ENCODE measurements around the gene SLC44A1. TPM values are rescaled to one million over a fixed set of nuclear protein-coding genes. Genes with fewer than 3 reads are reported as not detected.

The SLC44A1 gene
- total RNA-seq, 1 donor from 2014 or later = 13.9 TPM

DNA sequence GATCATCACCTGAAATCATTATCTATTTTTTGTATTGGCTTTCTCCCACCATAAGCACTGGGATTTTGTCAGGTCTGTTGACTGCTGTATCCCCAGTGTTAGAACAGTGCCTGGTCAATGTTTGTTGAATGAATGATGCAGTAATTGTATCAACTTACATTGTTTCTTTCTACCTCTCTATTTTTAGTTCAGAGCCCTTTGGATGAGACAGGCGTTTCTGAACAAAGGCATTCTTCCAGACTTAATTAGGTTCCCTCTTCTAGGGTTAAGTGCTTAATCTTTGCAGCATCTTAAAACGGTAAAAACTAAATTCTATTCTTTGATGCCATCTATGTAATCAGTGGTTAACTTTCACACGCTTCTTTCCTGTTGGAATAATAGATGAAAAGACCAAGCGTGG lies 26.3 kb downstream of the SLC44A1 start:
- Mint-ChIP-seq H3K27me3 (ENCODE audit: low read depth) (no peaks in the 10 kb centered on the region), H3K4me3 (no peak overlapping the region), H3K36me3 (ENCODE audit: low read depth) (no peaks in the 10 kb centered on the region), H3K9me3 (peaks cover under 1% of the 10 kb centered on the region), H3K27ac (ENCODE audit: unreplicated experiment) (no peak overlapping the region), H3K4me1 (peaks cover 6% of the 10 kb centered on the region)
- no peak for TF ChIP-seq CTCF (conservative IDR thresholded peaks at IDR 0.05)
- DNase-seq (ENCODE audit: low read depth, low spot score) = no peak

- H3K27me3 Mint-ChIP-seq (ENCODE audit: low read depth) = no peaks in the 10 kb centered on the region
Observed at GRCh38 chr9:105273731-105274130, 29.3 kb downstream of the SLC44A1 start.

DNA sequence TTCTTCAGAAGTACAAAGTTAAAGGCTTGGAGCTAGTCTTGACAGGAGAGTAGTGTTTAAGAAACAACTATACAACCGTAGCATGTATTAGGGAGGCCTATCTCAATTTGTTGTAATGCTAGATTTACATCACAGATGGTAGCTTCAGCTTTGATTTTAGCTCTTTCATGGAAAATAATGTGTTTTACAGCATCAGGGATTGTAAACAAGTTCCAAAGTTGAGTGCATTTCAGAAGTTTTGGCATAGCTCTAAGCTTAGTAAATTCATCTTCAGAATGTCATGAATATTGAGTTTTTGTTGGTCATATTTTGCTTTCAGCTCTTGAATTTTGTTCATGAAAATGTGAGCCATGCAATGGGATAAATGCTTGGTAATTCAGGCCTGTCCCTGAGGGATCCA lies 30.7 kb downstream of the SLC44A1 start:
- H3K4me3 Mint-ChIP-seq = no peak overlapping the region
- no peak for DNase-seq (ENCODE audit: low read depth, low spot score)
- H3K27ac Mint-ChIP-seq (ENCODE audit: unreplicated experiment) = no peak overlapping the region
- peaks cover 6% of the 10 kb centered on the region for H3K4me1 Mint-ChIP-seq
- TF ChIP-seq CTCF (conservative IDR thresholded peaks at IDR 0.05) = no peak
- H3K27me3 Mint-ChIP-seq (ENCODE audit: low read depth) = no peaks in the 10 kb centered on the region
- H3K9me3 Mint-ChIP-seq = no peaks in the 10 kb centered on the region
- H3K36me3 Mint-ChIP-seq (ENCODE audit: low read depth) = no peaks in the 10 kb centered on the region

More at GRCh38 chr9:105273731-105274130, 29.3 kb downstream of the SLC44A1 start:
- no peaks in the 10 kb centered on the region for H3K36me3 Mint-ChIP-seq (ENCODE audit: low read depth)
- H3K4me3 Mint-ChIP-seq = no peak overlapping the region
- DNase-seq (ENCODE audit: low read depth, low spot score) = no peak
- H3K27ac Mint-ChIP-seq (ENCODE audit: unreplicated experiment) = no peak overlapping the region
- TF ChIP-seq CTCF (conservative IDR thresholded peaks at IDR 0.05) = no peak
- peaks cover 6% of the 10 kb centered on the region for H3K4me1 Mint-ChIP-seq
- H3K9me3 Mint-ChIP-seq = no peaks in the 10 kb centered on the region

DNA sequence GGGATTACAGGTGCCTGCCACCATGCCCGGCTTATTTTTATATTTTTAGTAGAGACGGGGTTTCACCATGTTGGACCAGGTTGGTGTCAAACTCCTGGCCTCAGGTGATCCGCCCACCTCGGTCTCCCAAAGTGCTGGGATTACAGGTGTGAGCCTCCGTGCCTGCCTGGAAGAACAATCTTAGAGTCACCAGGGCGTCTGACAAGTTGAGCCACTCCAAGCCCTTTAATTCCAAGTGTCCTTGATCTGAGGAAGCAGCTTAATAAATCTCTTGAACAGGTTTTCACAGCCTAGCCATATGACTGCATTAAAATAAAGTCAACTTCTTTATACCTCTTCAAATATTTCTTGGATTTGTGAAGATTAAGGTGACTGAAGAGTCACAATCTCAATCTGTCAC lies 31.5 kb downstream of the SLC44A1 start:
- no peaks in the 10 kb centered on the region for H3K36me3 Mint-ChIP-seq (ENCODE audit: low read depth)
- H3K4me1 Mint-ChIP-seq = peaks cover 3% of the 10 kb centered on the region
- DNase-seq (ENCODE audit: low read depth, low spot score) = no peak
- H3K4me3 Mint-ChIP-seq = no peak overlapping the region
- no peaks in the 10 kb centered on the region for H3K9me3 Mint-ChIP-seq
- no peak overlapping the region for H3K27ac Mint-ChIP-seq (ENCODE audit: unreplicated experiment)
- no peaks in the 10 kb centered on the region for H3K27me3 Mint-ChIP-seq (ENCODE audit: low read depth)
- no peak for TF ChIP-seq CTCF (conservative IDR thresholded peaks at IDR 0.05)

GRCh38 chr9:105278751-105279150 lies 34.3 kb downstream of the SLC44A1 start:
- Mint-ChIP-seq H3K4me3 (no peak overlapping the region), H3K36me3 (ENCODE audit: low read depth) (no peaks in the 10 kb centered on the region), H3K27me3 (ENCODE audit: low read depth) (no peaks in the 10 kb centered on the region), H3K4me1 (no peaks in the 10 kb centered on the region), H3K9me3 (peaks cover 3% of the 10 kb centered on the region), H3K27ac (ENCODE audit: unreplicated experiment) (no peak overlapping the region)
- DNase-seq (ENCODE audit: low read depth, low spot score) = no peak
- TF ChIP-seq CTCF (conservative IDR thresholded peaks at IDR 0.05) = no peak

DNA sequence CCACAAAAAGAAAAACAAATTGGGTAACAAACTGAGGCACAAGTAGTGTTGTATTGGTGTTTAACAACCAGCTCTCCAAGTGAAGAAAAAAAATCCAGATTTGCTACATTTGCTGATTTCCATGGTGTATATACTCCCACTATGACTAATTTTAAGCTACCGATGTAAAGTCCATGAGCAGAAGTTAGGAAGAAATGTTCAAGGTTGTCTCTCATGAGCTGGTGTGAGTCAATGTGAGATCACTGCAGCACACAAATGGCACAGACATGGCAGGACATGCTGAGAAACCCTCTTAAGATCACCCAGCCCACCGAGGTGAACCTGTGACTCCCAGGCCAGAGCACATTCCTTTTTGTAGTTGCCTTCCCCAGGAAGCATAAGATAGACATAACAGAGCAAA lies 36.2 kb downstream of the SLC44A1 start:
- Mint-ChIP-seq H3K9me3 (peaks cover 3% of the 10 kb centered on the region), H3K27me3 (ENCODE audit: low read depth) (no peaks in the 10 kb centered on the region), H3K4me1 (no peaks in the 10 kb centered on the region), H3K27ac (ENCODE audit: unreplicated experiment) (no peak overlapping the region), H3K36me3 (ENCODE audit: low read depth) (no peaks in the 10 kb centered on the region), H3K4me3 (no peak overlapping the region)
- no peak for DNase-seq (ENCODE audit: low read depth, low spot score)
- no peak for TF ChIP-seq CTCF (conservative IDR thresholded peaks at IDR 0.05)
